ENCODE results near the gene P2RX6.

- TF ChIP-seq ETS2 (tag; IDR thresholded peaks at IDR 0.05; ENCODE audit: borderline replicate concordance, poor library complexity, severe bottlenecking) (no peak), ZBTB43 (CRISPR knock-in tag; IDR thresholded peaks at IDR 0.05) (no peak), POLR2G (IDR thresholded peaks at IDR 0.05; ENCODE audit: low read depth, low read length) (no peak), CTCF (IDR thresholded peaks at IDR 0.05 in 2 of 3, conservative IDR thresholded peaks at IDR 0.05 in 1 of 3; ENCODE audit: insufficient read depth in 2 of 3, low read depth in 1 of 3, low read length in 3 of 3) (no peak)
These were observed 18.9 kb downstream of the P2RX6 start for GRCh38 chr22:21033895-21034294.

All from K562 (cell line).